GM18508 (cell line): ENCODE results near the gene TBC1D3D.
"Not testable (repeated sequence)": the region's sequence is repeated elsewhere in the genome, so short reads cannot be mapped to it uniquely, and the experiment has no call there.

Experiments used
- ATAC-seq: cut with Tn5 transposase; IDR thresholded peaks from one replicate; pipeline ENCODE4 v1.9.1; 2021; ENCODE audit warnings: moderate number of reproducible peaks; ENCODE audit not compliant: insufficient read depth, unreplicated experiment

TBC1D3D gene

DNA sequence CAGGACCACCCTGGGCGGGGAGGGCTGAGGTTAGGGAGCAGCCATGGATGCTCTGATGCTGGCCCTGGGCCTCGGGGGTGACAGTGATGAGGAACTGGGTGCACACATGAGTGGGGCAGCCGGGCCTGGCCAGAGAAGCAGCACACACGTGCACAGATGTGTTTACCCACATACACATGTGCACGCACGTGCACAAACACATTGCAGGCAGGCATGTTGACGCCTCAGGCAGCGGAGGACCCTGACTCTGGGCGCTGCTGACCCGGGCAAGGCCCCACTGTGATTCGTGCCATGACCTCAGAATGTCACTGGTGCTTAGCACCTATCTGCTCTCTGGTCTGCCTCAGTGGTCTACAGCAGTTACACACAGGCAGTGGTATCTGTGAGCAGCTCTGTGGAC is at the start of gene TBC1D3D:
Gene TBC1D3D, plus strand, starts transcription at position 301 of the 400 bp plus-strand sequence. CDS start 1,585 bp downstream, outside the sequence.
- ATAC-seq: not testable (repeated sequence)

DNA sequence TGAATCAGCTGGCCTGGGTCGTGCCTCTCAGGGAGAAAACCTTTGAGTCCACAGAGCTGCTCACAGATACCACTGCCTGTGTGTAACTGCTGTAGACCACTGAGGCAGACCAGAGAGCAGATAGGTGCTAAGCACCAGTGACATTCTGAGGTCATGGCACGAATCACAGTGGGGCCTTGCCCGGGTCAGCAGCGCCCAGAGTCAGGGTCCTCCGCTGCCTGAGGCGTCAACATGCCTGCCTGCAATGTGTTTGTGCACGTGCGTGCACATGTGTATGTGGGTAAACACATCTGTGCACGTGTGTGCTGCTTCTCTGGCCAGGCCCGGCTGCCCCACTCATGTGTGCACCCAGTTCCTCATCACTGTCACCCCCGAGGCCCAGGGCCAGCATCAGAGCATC is 14.8 kb upstream of the TBC1D3D start, which contains the start of gene TBC1D3L:
Gene TBC1D3L, minus strand, starts transcription at position 101 of the 400 bp plus-strand sequence. CDS start 1,540 bp downstream, outside the sequence.
- ATAC-seq: not testable (repeated sequence)
